NCI-H1694 (cell line): ENCODE measurements around the gene SCP2.

Experiments
- DNase-seq: peaks from one replicate; lab custom pipeline; 2025; lab: John Stamatoyannopoulos, UW

SCP2 gene

GRCh38 chr1:53082826-53083455, 155.9 kb downstream of the SCP2 start:
- DNase-seq, result no peak

- no peak for DNase-seq
These were observed 156.8 kb downstream of the SCP2 start for GRCh38 chr1:53083636-53084588.

- no peak for DNase-seq
These were observed 157.5 kb downstream of the SCP2 start for GRCh38 chr1:53084589-53084971.

GRCh38 chr1:53085405-53085804, 158.3 kb downstream of the SCP2 start:
- DNase-seq, result no peak

- DNase-seq, result no peak
These were observed 159.5 kb downstream of the SCP2 start for GRCh38 chr1:53086491-53087070.

- DNase-seq, result no peak
These were observed 160.5 kb downstream of the SCP2 start for GRCh38 chr1:53087332-53088285.

- peak; percentile 41 for DNase-seq
These were observed 161.7 kb downstream of the SCP2 start for GRCh38 chr1:53088616-53089300.

- no peak for DNase-seq
These were observed 162.6 kb downstream of the SCP2 start for GRCh38 chr1:53089478-53090226.

GRCh38 chr1:53090227-53091147, 163.4 kb downstream of the SCP2 start:
- no peak for DNase-seq

GRCh38 chr1:53091841-53092645, 165.0 kb downstream of the SCP2 start:
- no peak for DNase-seq

GRCh38 chr1:53092659-53093450, 165.8 kb downstream of the SCP2 start:
- no peak for DNase-seq

GRCh38 chr1:53093451-53093754, 166.3 kb downstream of the SCP2 start:
- DNase-seq, result no peak

- DNase-seq, result no peak
These were observed 166.9 kb downstream of the SCP2 start for GRCh38 chr1:53093778-53094532.

GRCh38 chr1:53094533-53094919, 167.4 kb downstream of the SCP2 start:
- DNase-seq, result no peak
